Rectal smooth muscle tissue (tissue), 1 donor: ENCODE data around the gene GGACT.
"Not testable (repeated sequence)": the region's sequence is repeated elsewhere in the genome, so short reads cannot be mapped to it uniquely, and the experiment has no call there.

Source experiments
- H3K27ac ChIP-seq: one replicate; pipeline ENCODE4 v1.7.0; 2013; ENCODE audit warnings: low read depth, low read length, inconsistent platforms
- H3K27me3 ChIP-seq: one replicate; pipeline ENCODE4 v1.7.0; 2013; ENCODE audit warnings: low read length; ENCODE audit not compliant: control insufficient read depth, insufficient read depth
- H3K36me3 ChIP-seq: one replicate; pipeline ENCODE4 v1.7.0; 2013; ENCODE audit warnings: low read length; ENCODE audit not compliant: control insufficient read depth, insufficient read depth
- H3K4me1 ChIP-seq: one replicate; pipeline ENCODE4 v1.7.0; 2013; ENCODE audit warnings: low read length; ENCODE audit not compliant: control insufficient read depth, insufficient read depth
- H3K4me3 ChIP-seq: one replicate; pipeline ENCODE4 v1.7.0; 2013; ENCODE audit warnings: low read length
- H3K9ac ChIP-seq: one replicate; pipeline ENCODE4 v1.7.0; 2013; ENCODE audit warnings: low read length

GGACT gene

DNA sequence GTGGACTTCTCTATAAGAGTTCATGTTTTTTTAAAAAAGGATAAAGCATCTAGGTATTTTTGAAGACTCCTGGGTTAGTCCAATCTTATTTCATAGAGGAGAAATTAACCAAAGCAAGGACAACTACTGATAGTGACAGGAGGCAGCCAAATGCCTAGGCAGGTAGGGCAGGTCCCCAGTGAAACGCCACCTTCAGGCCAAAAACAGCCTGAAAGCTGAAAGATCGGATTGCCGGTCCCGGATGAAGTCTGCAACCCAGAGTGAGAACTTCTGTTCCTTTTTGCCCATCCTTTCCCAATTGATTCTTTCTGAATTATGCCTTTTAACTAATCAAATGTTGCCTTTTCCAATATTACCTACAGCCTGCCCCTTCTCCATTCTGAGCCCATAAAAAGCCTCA, 6.1 kb upstream of the GGACT start:
- H3K4me1 ChIP-seq = no peaks in the 10 kb centered on the region
- H3K9ac ChIP-seq = no peak overlapping the region
- no peaks in the 10 kb centered on the region for H3K27me3 ChIP-seq
- H3K4me3 ChIP-seq = no peak overlapping the region
- H3K27ac ChIP-seq = no peak overlapping the region
- H3K36me3 ChIP-seq = no peaks in the 10 kb centered on the region

GRCh38 chr13:100594255-100594654, 5.7 kb upstream of the GGACT start:
- Histone ChIP-seq H3K4me1 (no peaks in the 10 kb centered on the region), H3K9ac (no peak overlapping the region), H3K4me3 (no peak overlapping the region), H3K36me3 (no peaks in the 10 kb centered on the region), H3K27me3 (no peaks in the 10 kb centered on the region), H3K27ac (no peak overlapping the region)

DNA sequence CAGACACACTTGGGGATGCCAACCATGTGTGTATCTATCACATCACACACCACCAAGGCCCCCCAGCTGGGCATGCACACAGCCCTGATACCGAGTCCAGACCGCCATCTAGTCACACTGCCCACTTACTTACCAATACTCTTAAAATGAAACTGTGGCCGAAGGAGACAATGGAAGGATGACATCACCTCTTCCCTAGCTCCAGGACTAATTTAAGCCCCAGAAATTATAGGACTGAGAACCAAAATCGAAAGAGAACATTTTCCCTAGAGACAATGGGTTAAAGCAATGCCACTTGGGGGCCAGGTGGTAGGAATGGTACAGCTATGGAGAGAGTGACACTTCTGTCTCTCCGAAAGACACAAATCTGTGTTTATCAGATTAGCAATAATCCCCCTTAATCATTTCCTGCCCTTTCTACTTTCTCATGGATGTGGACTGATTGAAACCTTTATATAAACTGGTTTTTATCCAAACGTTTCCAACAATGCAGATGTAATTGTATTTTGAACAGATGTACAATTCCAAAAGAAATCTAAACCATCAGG, 663 bp upstream of the GGACT start:
- no peaks in the 10 kb centered on the region for H3K36me3 ChIP-seq
- peak overlapping the region; percentile 8 for H3K27ac ChIP-seq

DNA sequence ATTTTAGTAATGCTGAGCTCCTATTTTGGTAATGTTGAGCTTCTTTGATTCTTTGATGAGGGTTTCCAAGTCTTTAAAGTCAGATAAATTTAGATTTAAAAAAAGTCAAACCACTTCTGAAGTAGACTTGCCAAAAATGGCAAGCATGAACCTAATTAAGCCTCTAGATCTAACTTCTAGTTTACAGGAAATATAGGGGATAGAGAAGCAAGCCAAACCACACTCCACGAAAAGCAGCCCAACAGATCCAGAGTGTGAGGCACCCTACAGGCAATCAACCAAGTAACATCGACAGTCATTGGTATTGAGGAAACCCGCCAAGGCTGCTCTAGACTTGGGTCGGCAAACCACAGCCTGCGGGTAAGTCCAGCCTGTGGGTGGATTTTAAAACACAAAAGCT, 3.7 kb downstream of the GGACT start:
- no peaks in the 10 kb centered on the region for H3K36me3 ChIP-seq
- no peaks in the 10 kb centered on the region for H3K27me3 ChIP-seq
- no peak overlapping the region for H3K4me3 ChIP-seq
- no peak overlapping the region for H3K9ac ChIP-seq
- no peaks in the 10 kb centered on the region for H3K4me1 ChIP-seq
- H3K27ac ChIP-seq = no peak overlapping the region

More for the DNA sequence above, 663 bp upstream of the GGACT start:
- no peak overlapping the region for H3K9ac ChIP-seq
- H3K27me3 ChIP-seq = no peaks in the 10 kb centered on the region
- H3K4me3 ChIP-seq = peak overlapping the region; percentile 77
- H3K4me1 ChIP-seq = no peaks in the 10 kb centered on the region

DNA sequence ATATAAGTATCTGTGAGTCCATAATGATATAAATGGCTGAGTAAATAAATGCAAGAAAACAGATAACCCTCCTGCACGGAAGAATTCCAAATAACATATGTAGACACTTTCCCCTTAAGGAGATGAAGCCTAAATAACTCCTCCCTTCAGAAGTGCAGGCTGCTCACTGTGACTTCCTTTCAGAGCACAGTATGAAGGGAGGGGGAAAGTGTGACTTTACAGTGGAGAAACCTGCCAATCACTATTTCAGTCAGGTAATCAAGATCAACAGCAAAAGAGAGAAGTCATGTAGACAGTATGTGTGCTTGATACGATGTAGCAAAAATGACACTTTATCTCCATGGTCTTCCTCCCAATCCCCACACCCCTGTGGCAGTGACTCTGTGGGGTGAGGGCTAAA, 7.1 kb downstream of the GGACT start:
- no peak overlapping the region for H3K4me3 ChIP-seq
- H3K27ac ChIP-seq = no peak overlapping the region
- no peaks in the 10 kb centered on the region for H3K36me3 ChIP-seq
- H3K4me1 ChIP-seq = no peaks in the 10 kb centered on the region
- H3K9ac ChIP-seq = no peak overlapping the region
- H3K27me3 ChIP-seq = no peaks in the 10 kb centered on the region

- H3K27ac ChIP-seq = no peak overlapping the region
- H3K4me3 ChIP-seq = no peak overlapping the region
- no peaks in the 10 kb centered on the region for H3K4me1 ChIP-seq
- H3K36me3 ChIP-seq = no peaks in the 10 kb centered on the region
- no peak overlapping the region for H3K9ac ChIP-seq
- no peaks in the 10 kb centered on the region for H3K27me3 ChIP-seq
These were observed 7.6 kb downstream of the GGACT start for GRCh38 chr13:100581030-100581429.

DNA sequence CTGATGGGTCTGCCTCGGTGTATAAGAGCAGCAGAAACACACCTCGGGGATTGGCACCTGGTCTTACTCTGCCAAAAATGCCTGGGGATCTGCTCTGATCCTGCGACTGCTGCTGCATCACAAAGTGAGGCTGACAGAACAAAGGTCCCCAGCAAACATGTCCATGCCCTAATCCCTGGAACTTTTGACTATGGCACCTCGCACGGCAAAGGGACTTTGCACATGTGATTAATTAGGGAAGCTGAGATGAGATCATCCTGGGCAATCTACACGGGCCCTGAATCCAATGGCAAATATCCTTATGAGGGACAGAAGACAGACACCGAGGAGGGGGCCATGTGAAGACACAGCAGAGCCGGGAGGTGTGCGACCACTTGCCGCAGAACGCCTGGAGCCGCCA, 8.5 kb downstream of the GGACT start:
- Histone ChIP-seq H3K4me3 (no peak overlapping the region), H3K9ac (no peak overlapping the region), H3K36me3 (no peaks in the 10 kb centered on the region), H3K27me3 (no peaks in the 10 kb centered on the region), H3K27ac (no peak overlapping the region), H3K4me1 (no peaks in the 10 kb centered on the region)

DNA sequence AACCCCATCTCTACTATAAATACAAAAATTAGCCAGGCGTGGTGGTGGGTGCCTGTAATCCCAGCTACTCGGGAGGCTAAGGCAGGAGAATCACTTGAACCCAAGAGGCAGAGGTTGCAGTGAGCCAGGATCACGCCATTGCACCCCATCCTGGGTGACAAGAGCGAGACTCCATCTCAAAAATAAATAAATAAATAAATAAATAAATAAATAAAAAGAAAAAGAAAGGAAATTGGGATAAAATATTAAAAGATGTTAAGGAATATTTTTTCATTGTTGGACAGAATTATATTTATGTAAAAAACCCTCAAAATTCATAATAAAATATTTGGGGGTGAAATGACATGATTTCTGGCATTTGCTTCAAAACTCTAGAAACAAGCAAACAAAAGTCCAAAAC, 11.3 kb downstream of the GGACT start:
- not testable (repeated sequence) for H3K9ac ChIP-seq, H3K4me1 ChIP-seq, H3K36me3 ChIP-seq, H3K4me3 ChIP-seq, H3K27me3 ChIP-seq, H3K27ac ChIP-seq

- H3K36me3 ChIP-seq = no peaks in the 10 kb centered on the region
- no peak overlapping the region for H3K9ac ChIP-seq
- H3K27me3 ChIP-seq = no peaks in the 10 kb centered on the region
- H3K4me1 ChIP-seq = no peaks in the 10 kb centered on the region
- no peak overlapping the region for H3K27ac ChIP-seq
- no peak overlapping the region for H3K4me3 ChIP-seq
These were observed 15.5 kb downstream of the GGACT start for GRCh38 chr13:100573121-100573520.

GRCh38 chr13:100566543-100566942, 22.0 kb downstream of the GGACT start:
- no peak overlapping the region for H3K9ac ChIP-seq

DNA sequence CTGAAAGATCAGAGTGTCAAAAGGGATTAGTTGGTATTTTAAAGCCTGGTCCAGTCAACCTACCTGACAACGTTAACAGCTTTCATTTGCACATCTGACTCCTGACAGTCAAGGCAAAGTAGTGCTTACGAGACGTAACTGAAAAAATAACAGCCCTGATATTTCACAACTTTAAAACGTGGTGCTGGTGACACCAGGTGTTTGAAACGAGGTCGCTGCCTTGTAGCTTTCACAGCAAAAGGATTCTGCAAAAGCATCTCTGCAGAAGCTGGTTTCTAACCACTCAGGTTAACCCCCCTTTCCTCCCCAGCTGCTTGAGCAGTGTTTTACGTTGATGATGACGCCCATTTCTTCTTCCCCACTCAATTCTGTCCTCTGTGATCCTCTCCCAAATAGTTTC, 23.3 kb downstream of the GGACT start:
- H3K9ac ChIP-seq = no peak overlapping the region
- H3K36me3 ChIP-seq = no peaks in the 10 kb centered on the region
- no peaks in the 10 kb centered on the region for H3K4me1 ChIP-seq
- no peak overlapping the region for H3K27ac ChIP-seq
- no peaks in the 10 kb centered on the region for H3K27me3 ChIP-seq
- H3K4me3 ChIP-seq = no peak overlapping the region

More at GRCh38 chr13:100566543-100566942, 22.0 kb downstream of the GGACT start:
- H3K27ac ChIP-seq = no peak overlapping the region
- no peak overlapping the region for H3K4me3 ChIP-seq
- H3K4me1 ChIP-seq = no peaks in the 10 kb centered on the region
- H3K27me3 ChIP-seq = no peaks in the 10 kb centered on the region
- H3K36me3 ChIP-seq = no peaks in the 10 kb centered on the region

DNA sequence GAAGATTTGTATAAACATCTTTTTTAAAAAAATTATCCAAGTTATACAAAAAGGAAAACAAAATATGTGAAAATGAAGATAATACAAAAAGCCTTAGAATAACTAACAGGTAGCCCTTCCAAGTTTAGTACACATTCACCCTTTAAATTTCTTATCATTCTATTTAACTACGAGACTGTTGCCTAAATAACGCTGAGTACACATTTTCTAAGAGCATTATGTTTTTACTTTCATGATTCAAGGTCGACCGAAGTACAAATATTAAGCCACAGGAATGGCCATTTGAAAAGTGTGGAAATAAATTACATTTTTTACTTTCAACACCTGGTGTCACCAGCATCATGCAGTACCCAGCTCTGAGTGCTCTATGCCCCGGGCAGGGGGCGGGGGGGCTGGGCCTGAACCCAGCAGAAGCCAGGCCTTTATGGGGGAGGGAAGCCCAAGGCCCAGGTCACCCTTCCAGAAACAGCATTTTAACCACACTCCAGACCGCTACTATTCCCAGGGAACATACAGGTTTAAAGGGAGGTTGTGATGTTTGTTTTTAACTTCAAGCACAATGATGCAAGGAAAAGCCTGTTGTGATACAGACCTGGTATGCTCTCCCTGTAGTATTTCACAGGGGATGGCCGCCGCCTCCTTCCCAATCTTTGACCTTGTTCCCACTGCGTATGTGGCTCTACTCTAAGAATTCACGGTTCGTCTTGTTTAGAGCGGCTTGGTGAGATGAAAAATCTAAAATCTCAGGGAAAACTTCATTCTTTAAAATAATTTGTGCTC, 24.0 kb downstream of the GGACT start:
- no peak overlapping the region for H3K27ac ChIP-seq
- no peaks in the 10 kb centered on the region for H3K4me1 ChIP-seq
- no peaks in the 10 kb centered on the region for H3K27me3 ChIP-seq
- H3K4me3 ChIP-seq = no peak overlapping the region
- no peak overlapping the region for H3K9ac ChIP-seq
- H3K36me3 ChIP-seq = no peaks in the 10 kb centered on the region

- Histone ChIP-seq H3K27ac (no peak overlapping the region), H3K4me1 (no peaks in the 10 kb centered on the region), H3K27me3 (no peaks in the 10 kb centered on the region), H3K9ac (no peak overlapping the region), H3K36me3 (no peaks in the 10 kb centered on the region), H3K4me3 (no peak overlapping the region)
These were observed 24.8 kb downstream of the GGACT start for GRCh38 chr13:100563779-100564178.
